Lower lobe of right lung (tissue), 2 donors: Measurements from ENCODE around the gene MALL. TPM values are rescaled to one million over a fixed set of nuclear protein-coding genes. Genes with fewer than 3 reads are reported as not detected.
A peak's percentile ranks its signal among the peaks of the same experiment; 100 is the strongest.
"Not testable (repeated sequence)": the region's sequence is repeated elsewhere in the genome, so short reads cannot be mapped to it uniquely, and the experiment has no call there.

ENCODE experiments used
- ATAC-seq, 2 donors: fragments of 200-7000 bp; cut with Tn5 transposase; one replicate each; pipeline ENCODE4 v1.9.1; 2020 to 2022; ENCODE audit warnings: mild to moderate bottlenecking in 2 of 2, moderate library complexity in 2 of 2
- DNase-seq: peaks from one replicate; pipeline ENCODE4 v3.0.0-alpha.2; 2020
- H3K27ac ChIP-seq: fragments of 200-600 bp; one replicate; pipeline ENCODE4 v1.8.0; 2022
- H3K27me3 ChIP-seq: fragments of 200-600 bp; one replicate; pipeline ENCODE4 v1.8.0; 2022; ENCODE audit warnings: low read depth
- H3K36me3 ChIP-seq: fragments of 200-600 bp; one replicate; pipeline ENCODE4 v1.8.0; 2022; ENCODE audit warnings: mild to moderate bottlenecking
- H3K4me1 ChIP-seq: fragments of 200-600 bp; one replicate; pipeline ENCODE4 v1.8.0; 2022
- H3K4me3 ChIP-seq: fragments of 200-600 bp; one replicate; pipeline ENCODE4 v1.8.0; 2022; ENCODE audit warnings: mild to moderate bottlenecking
- H3K9me3 ChIP-seq: fragments of 200-600 bp; one replicate; pipeline ENCODE4 v1.8.0; 2022
- intact Hi-C: fragments of 100-400 bp; cut with DNase I; formaldehyde crosslinking; loops from one replicate; pipeline ENCODE4 v1.11.0; 2022
- microRNA-seq: library from miRNA; unstranded; fragments of <30 nt; microRNA quantifications from one replicate; pipeline ENCODE4 v1.2.0, GENCODE V29; 2020; ENCODE audit warnings: borderline number of aligned reads
- total RNA-seq: library from RNA; stranded (reverse); fragmentation: NEBNext Ultra II Directional; extraction: Animal tissue kit (Norgen Biotek cat#: 25700); gene quantifications from one replicate; pipeline ENCODE4 v1.2.1, GENCODE V29; 2021
- donor health status: DM: no; HTN: yes; CAD: no; lungs with severe emphysema.

Gene MALL
- total RNA-seq, 1 donor from 2014 or later: 82.7 TPM

DNA sequence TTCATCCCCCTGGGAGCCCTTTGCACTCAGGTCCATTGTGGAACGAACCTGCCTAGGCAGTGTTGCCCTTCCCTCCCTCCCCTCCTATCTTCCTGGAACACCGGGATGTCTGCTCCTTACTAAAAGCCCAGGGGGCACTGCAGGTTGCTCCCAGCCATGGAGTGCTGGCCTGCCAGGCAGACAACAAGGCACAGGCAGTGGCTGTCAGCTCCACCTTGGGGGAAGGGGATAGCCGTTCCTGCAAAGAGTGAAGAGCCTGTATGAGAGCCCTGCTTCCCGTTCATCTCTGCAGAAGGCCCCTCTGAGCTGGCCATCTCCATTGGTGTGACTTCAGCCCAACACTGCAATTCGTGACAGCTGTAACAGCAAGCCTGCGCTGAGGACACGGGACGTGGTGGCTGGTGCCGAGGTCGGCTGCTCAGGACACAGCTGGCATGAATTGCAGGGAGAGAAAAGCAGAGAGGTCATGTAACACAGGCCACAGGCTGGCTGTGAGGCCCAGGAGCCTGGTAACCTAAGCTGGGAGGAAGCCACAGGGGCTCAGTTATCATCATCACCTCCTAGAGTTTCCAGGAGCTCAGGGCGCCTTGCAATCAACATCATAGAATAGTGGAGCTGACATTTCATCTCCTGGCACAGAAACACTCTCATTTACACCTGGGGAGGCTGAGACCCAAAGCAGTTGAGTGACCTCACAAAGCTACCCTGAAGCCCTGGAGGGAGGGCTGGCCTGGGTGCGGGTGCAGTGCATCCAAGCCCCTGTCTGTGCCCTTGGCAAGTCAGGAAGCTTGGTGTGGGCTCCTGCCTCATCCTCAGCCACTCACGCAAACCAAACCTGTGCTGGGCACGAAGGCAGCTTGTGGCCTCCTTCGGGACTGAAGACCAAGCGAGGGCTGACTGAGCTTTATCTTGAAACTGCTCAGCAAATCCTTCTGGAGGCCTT is 67.1 kb downstream of the MALL start:
- H3K27me3 ChIP-seq, H3K4me3 ChIP-seq, H3K27ac ChIP-seq, intact Hi-C loops, H3K36me3 ChIP-seq, H3K4me1 ChIP-seq, H3K9me3 ChIP-seq: not testable (repeated sequence)
- DNase-seq (peak; percentile 22), ATAC-seq (peak; percentile 27 to 29)

DNA sequence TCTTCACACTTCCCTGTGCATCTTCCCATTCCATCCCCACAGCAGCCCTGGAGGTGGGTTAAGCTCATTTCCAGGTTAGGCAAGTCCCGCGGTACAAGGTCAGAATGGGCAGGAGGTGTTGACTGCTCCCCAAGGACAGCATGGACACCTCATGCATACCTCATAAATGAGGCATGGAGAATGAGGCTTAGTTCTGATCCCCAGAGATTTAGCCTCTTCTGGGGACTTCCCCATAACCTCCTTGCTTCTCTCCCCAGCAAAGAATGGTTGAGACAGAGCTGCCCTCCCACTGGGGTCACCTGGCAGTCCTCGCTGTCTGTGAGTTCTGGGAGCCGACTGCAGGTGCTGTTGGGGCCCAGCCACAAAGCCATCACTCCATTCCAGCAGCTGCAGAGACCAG is 68.4 kb downstream of the MALL start:
- intact Hi-C loops, H3K27me3 ChIP-seq, H3K4me1 ChIP-seq, H3K4me3 ChIP-seq, DNase-seq, H3K27ac ChIP-seq, H3K36me3 ChIP-seq, ATAC-seq, H3K9me3 ChIP-seq: not testable (repeated sequence)

DNA sequence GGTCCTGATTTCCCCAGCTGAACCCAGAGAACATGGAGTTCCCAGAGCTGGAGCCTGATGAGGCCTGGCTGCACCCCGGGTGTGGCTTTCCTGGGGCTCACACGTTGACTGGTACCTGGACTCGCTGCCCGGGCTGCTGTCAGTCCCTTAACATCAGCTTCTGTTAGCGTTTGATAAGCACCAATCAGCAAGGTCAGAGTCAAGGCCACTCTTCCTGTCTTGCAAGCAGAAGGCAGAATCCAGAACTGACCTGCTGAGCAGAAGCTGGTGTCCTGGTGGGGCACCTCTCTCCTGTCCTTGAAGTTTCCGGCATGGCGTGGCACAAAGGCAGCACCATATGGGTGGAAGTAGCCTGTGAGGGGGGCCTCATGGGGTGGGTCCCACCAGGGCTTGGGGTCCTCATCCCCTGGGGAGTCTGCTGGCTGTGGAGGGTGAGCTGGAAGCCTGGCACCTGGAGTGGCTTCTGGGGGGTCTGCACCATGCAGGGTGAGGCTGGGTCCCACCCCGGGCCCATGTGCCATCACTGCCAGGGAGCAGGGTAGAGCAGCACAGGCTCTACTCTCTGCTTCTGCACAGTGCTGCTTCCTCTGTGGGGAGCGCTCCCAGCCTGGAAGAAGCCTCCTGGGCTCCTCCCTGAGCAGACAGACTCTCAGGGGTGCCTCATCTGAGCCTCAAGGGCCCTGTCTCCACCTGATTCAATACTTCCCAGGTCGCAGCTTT is 73.5 kb downstream of the MALL start:
- H3K36me3 ChIP-seq, intact Hi-C loops, H3K9me3 ChIP-seq, ATAC-seq, H3K4me1 ChIP-seq, DNase-seq, H3K27ac ChIP-seq, H3K4me3 ChIP-seq, H3K27me3 ChIP-seq: not testable (repeated sequence)

DNA sequence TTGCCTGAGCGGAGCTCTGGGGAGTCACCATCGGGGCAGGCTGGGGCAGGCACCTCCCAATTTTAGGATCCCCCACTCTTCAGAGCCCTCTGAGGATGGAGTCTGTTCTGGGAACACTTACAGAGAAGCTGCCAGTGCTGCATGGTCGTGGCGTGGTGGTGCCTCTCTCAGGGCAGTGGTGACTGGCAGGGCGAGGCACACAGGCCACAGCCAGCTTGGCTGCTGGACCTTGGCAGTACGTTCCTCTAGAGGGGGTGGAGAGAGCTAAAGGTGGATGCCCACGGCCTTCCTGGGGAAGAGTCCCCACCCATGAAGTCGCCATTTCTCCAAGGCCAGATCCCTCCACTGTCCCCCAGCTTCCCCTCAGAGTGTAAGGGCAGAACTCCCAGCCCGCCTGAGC is 78.3 kb downstream of the MALL start:
- H3K27ac ChIP-seq, H3K4me3 ChIP-seq, H3K9me3 ChIP-seq, intact Hi-C loops, H3K36me3 ChIP-seq, H3K27me3 ChIP-seq, ATAC-seq, DNase-seq, H3K4me1 ChIP-seq: not testable (repeated sequence)

DNA sequence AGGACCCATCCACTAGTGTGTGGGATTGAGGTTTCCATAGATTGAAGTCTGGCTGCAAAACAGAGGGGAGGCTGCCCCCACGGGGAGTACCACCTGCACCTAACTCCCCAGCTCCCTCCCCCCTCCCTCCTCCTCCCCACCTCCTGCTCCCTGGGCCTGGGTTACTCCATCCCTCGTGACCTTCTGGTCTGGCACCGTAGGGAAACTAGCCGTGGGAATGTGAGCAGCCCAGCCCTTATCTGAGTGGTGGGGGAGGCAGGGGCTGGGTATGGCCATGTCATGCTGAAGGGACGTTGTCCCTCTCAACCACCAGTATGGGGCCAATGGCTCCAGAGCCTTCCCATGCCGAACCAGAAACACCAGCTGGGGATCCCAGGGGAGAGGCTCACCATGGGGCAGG is 80.2 kb downstream of the MALL start:
- H3K36me3 ChIP-seq, H3K27me3 ChIP-seq, ATAC-seq, H3K9me3 ChIP-seq, H3K4me3 ChIP-seq, intact Hi-C loops, H3K4me1 ChIP-seq, H3K27ac ChIP-seq, DNase-seq: not testable (repeated sequence)

DNA sequence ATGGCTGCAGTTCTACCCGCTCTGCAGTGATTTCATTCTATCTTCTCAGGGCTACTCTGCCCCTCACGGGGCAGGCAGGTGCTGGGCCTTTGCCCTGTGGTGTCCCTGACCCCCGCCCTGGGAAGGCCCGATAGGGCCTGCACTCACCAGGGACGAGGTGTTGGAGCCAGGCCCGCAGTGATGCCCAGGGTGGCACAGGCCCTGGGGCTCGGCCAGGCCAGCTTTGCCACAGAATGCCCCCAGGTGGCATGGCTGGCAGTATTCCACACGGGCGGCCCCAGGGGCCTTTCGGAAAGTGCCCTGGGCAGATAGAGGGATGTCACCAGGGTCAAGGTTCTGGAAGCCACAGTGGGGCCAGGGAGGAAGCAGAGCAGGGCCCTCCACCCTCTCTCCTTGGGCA is 80.7 kb downstream of the MALL start:
- H3K27me3 ChIP-seq, ATAC-seq, H3K27ac ChIP-seq, H3K36me3 ChIP-seq, H3K4me1 ChIP-seq, H3K4me3 ChIP-seq, intact Hi-C loops, H3K9me3 ChIP-seq: not testable (repeated sequence)
- DNase-seq: peak; percentile 6

Small RNA genes lying within 50 kb of the gene (microRNA-seq; reads per million reads assigned to microRNA genes)
- gene MIR4267: not detected
- gene MIR4436B1: not detected

Other genes starting within 250 kb of the MALL start
- gene LIMS3, start 217.1 kb downstream of the MALL start, total RNA-seq: 2.4 TPM
- gene NPHP1, start 89.2 kb upstream of the MALL start, total RNA-seq: 6.8 TPM
- gene MTLN, start 96.7 kb upstream of the MALL start, total RNA-seq: 47.3 TPM